Endothelial cell of umbilical vein (primary cell): Measurements from ENCODE around the gene HOPX. TPM values are rescaled to one million over a fixed set of nuclear protein-coding genes. Genes with fewer than 3 reads are reported as not detected.

Experiments
- BruUV-seq: library from RNA; stranded (reverse); fragments of 400-500 nt; replicated peaks from 2 replicates; lab custom pipeline; 2021; lab: Mats Ljungman, UMichigan
- CTCF ChIA-PET: fragments of 300-600, 350-600 bp; sonication (Branson Sonifier 250); formaldehyde crosslinking; loops from one replicate; lab custom pipeline; 2021; ENCODE audit warnings: antibody characterized with exemption, inconsistent platforms; lab: Charles Lee
- POLR2A ChIA-PET: fragments of 300-600, 350-600 bp; sonication (Branson Sonifier 250); formaldehyde crosslinking; loops from one replicate; lab custom pipeline; 2021; ENCODE audit warnings: antibody characterized with exemption, inconsistent platforms; lab: Charles Lee
- DNase-seq: peaks from one replicate; pipeline ENCODE4 v3.0.0-alpha.2; 2011; ENCODE audit warnings: low read depth, low spot score
- FAIRE-seq: peaks from 2 replicates; lab custom pipeline; 2011; peaks lifted over from hg19 to GRCh38; lab: Jason Lieb, UNC
- H2AFZ ChIP-seq: 2 replicates; pipeline ENCODE4 v1.6.0; 2012; ENCODE audit warnings: low read depth, low read length, control low read depth, inconsistent platforms
- H3K27ac ChIP-seq: 2 replicates; pipeline ENCODE4 v1.5.1; 2011; ENCODE audit warnings: low read depth, mild to moderate bottlenecking, control low read depth, low read length, moderate library complexity; ENCODE audit not compliant: insufficient read depth
- H3K27me3 ChIP-seq, 2 experiments: 2 replicates each; pipeline versions ENCODE4 v1.6.0 to v1.6.1; 2011; ENCODE audit warnings: low read length in 2 of 2, mixed read lengths in 1 of 2; ENCODE audit not compliant: control insufficient read depth in 2 of 2, insufficient read depth in 2 of 2
- H3K36me3 ChIP-seq, 2 experiments: 2 replicates in 1 of 2; 3 replicates in 1 of 2; pipeline ENCODE4 v1.5.1; 2011; ENCODE audit warnings: low read length in 2 of 2, mild to moderate bottlenecking in 1 of 2, moderate library complexity in 1 of 2; ENCODE audit not compliant: control insufficient read depth in 2 of 2, insufficient read depth in 2 of 2; ENCODE audit errors: extremely low read depth in 1 of 2
- H3K4me1 ChIP-seq: 3 replicates; pipeline ENCODE4 v1.5.1; 2011; ENCODE audit warnings: mild to moderate bottlenecking, low read length; ENCODE audit not compliant: control insufficient read depth, insufficient read depth; ENCODE audit errors: extremely low read depth
- H3K4me2 ChIP-seq: 2 replicates; pipeline ENCODE4 v1.6.1; 2011; ENCODE audit warnings: low read length, control low read depth, mixed read lengths; ENCODE audit not compliant: insufficient read depth
- H3K4me3 ChIP-seq, 3 experiments: fragments of 200-600 bp in 1 of 3; sonication (generic), shearing (Covaris generic) in 1 of 3; replicated peaks in 1 of 3; 2 replicates each; pipeline ENCODE4 v1.5.1; 2011 to 2016; ENCODE audit warnings: control low read depth in 3 of 3, low read length in 3 of 3, mild to moderate bottlenecking in 2 of 3, inconsistent platforms in 1 of 3, low read depth in 1 of 3, moderate library complexity in 1 of 3; ENCODE audit not compliant: insufficient read depth in 1 of 3
- H3K79me2 ChIP-seq: 2 replicates; pipeline ENCODE4 v1.6.0; 2012; ENCODE audit warnings: low read length, inconsistent platforms; ENCODE audit not compliant: control insufficient read depth, insufficient read depth
- H3K9ac ChIP-seq: replicated peaks from 2 replicates; pipeline ENCODE3; 2011; ENCODE audit warnings: low read length, control low read depth; ENCODE audit not compliant: insufficient read depth; ENCODE audit errors: extremely low read depth
- H3K9me1 ChIP-seq: replicated peaks from 3 replicates; pipeline ENCODE4 v1.6.0; 2011; ENCODE audit warnings: mild to moderate bottlenecking, low read length; ENCODE audit not compliant: control insufficient read depth, insufficient read depth; ENCODE audit errors: extremely low read depth
- H3K9me3 ChIP-seq: replicated peaks from 2 replicates; pipeline ENCODE4 v1.5.1; 2012; ENCODE audit warnings: low read length, inconsistent platforms; ENCODE audit not compliant: control insufficient read depth, insufficient read depth
- H4K20me1 ChIP-seq: replicated peaks from 2 replicates; pipeline ENCODE3; 2011; ENCODE audit warnings: mild to moderate bottlenecking, low read length; ENCODE audit not compliant: control insufficient read depth, insufficient read depth; ENCODE audit errors: extremely low read depth
- CTCF ChIP-seq, 2 donors: IDR thresholded peaks; 1 replicate in 1 of 2; 2 replicates in 1 of 2; pipeline ENCODE4 v1.5.1; 2011; ENCODE audit warnings: low read length in 2 of 2, mild to moderate bottlenecking in 2 of 2, moderate library complexity in 2 of 2, control low read depth in 1 of 2, inconsistent platforms in 1 of 2, low read depth in 1 of 2; ENCODE audit not compliant: insufficient read depth in 1 of 2; ENCODE audit errors: extremely low read depth in 1 of 2
- EZH2 ChIP-seq: IDR thresholded peaks from 2 replicates; pipeline ENCODE4 v1.6.1; 2012; ENCODE audit warnings: borderline replicate concordance, low read depth, mild to moderate bottlenecking, moderate library complexity, low read length, inconsistent platforms; ENCODE audit not compliant: severe bottlenecking
- FOS ChIP-seq: IDR thresholded peaks from 2 replicates; pipeline ENCODE4 v1.6.1; 2011; ENCODE audit warnings: mild to moderate bottlenecking, low read length, moderate library complexity, borderline replicate concordance; ENCODE audit not compliant: insufficient read depth
- GATA2 ChIP-seq: IDR thresholded peaks from 2 replicates; pipeline ENCODE4 v1.7.0; 2011; ENCODE audit warnings: low read depth, mild to moderate bottlenecking, moderate library complexity, mixed read lengths, low read length; ENCODE audit not compliant: insufficient read length, insufficient read depth
- JUN ChIP-seq: IDR thresholded peaks from 2 replicates; pipeline ENCODE4 v1.6.1; 2011; ENCODE audit warnings: borderline replicate concordance, low read depth; ENCODE audit not compliant: insufficient read length, insufficient read depth
- MYC ChIP-seq: IDR thresholded peaks from one replicate; pipeline ENCODE4 v1.6.1; 2011; ENCODE audit warnings: mild to moderate bottlenecking, low read depth, low read length
- POLR2A ChIP-seq: IDR thresholded peaks from 2 replicates; pipeline ENCODE4 v1.6.1; 2012; ENCODE audit warnings: low read depth, mild to moderate bottlenecking, control low read depth, low read length
- POLR2AphosphoS5 ChIP-seq: IDR thresholded peaks from 2 replicates; pipeline ENCODE4 v1.6.1; 2012; ENCODE audit warnings: low read depth, mild to moderate bottlenecking, control low read depth, low read length, moderate library complexity; ENCODE audit not compliant: insufficient read depth
- dilution Hi-C: fragments of 300-500 bp; cut with MboI; formaldehyde crosslinking; loops from one replicate; pipeline ENCODE4 v1.15.0; 2019; ENCODE audit warnings: low sequenced_read_pairs; ENCODE audit not compliant: extremely low pct_ligation_motif_present
- intact Hi-C: fragments of 100-400 bp; cut with micrococcal nuclease; formaldehyde crosslinking; loops from one replicate; pipeline ENCODE4 v1.10.0; 2022
- polyA plus RNA-seq, 4 experiments: library from polyadenylated mRNA; depleted of rRNA in 3 of 4; stranded (reverse) in 3 of 4; unstranded in 1 of 4; fragments of >200 nt; gene quantifications; 2 replicates each; pipeline versions ENCODE4 v1.2.1 to v1.2.3, GENCODE V29; 2011 to 2012; ENCODE audit warnings: missing spikeins in 1 of 4
- total RNA-seq: library from RNA; stranded (reverse); gene quantifications from 2 replicates; pipeline ENCODE4 v1.2.3, GENCODE V29; 2021
- TF ChIP-seq, protein P1 (sequence below): IDR thresholded peaks from 2 replicates; pipeline ENCODE4 v1.6.1; 2011; ENCODE audit not compliant: insufficient read depth, insufficient read length

HOPX gene
- total and polyA plus RNA-seq, 2 donors (not counting 3 experiments of a cell fraction or from before 2014, with no cell fraction given): 3.8 to 5.8 TPM

DNA sequence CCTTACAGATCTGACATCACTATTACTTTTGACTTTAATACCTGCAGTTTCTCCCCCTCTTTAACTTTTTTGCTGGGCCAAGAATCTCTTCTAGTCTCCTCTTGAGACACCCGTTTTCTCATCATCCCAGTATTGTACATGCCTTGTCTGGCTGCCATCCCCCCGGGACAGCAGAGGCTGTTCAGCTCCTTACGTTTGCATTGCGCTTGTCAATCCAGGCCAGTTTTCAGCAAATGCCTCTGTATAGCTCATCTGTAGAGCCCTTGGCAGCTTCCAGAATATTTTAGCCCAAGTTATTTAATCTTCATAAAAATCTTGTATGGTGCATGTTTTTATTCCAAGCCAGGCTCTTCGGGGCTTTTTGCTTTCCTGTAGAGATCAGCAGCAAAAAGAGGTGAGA lies 22.3 kb upstream of the HOPX start:
- Histone ChIP-seq H3K79me2 (no peaks in the 10 kb centered on the region), H3K36me3 (no peaks in the 10 kb centered on the region), H3K9me1 (no peaks in the 10 kb centered on the region), H3K4me2 (no peak overlapping the region), H2AFZ (no peak overlapping the region), H3K27ac (no peak overlapping the region), H4K20me1 (no peaks in the 10 kb centered on the region), H3K9me3 (no peaks in the 10 kb centered on the region), H3K4me1 (no peaks in the 10 kb centered on the region), H3K4me3 (no peak overlapping the region), H3K27me3 (no peaks in the 10 kb centered on the region), H3K9ac (no peak overlapping the region)
- TF ChIP-seq POLR2A: no peak
- TF ChIP-seq GATA2: no peak
- no peak for TF ChIP-seq MYC
- TF ChIP-seq, protein P1, sequence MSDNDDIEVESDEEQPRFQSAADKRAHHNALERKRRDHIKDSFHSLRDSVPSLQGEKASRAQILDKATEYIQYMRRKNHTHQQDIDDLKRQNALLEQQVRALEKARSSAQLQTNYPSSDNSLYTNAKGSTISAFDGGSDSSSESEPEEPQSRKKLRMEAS: no peak
- TF ChIP-seq FOS: no peak
- no peak for TF ChIP-seq CTCF (IDR thresholded peaks at IDR 0.05; ENCODE audit: extremely low read depth in 1 of 2, insufficient read depth in 1 of 2, low read depth in 1 of 2, low read length in 2 of 2)
- no peak for TF ChIP-seq EZH2
- no peak for TF ChIP-seq POLR2AphosphoS5
- no peak for TF ChIP-seq JUN
- intact Hi-C loops (no loop called here), dilution Hi-C loops (no loop called here)
- POLR2A ChIA-PET: no interaction called here
- CTCF ChIA-PET: no interaction called here
- FAIRE-seq (no peak), DNase-seq (no peak)
- no TSS peak for BruUV-seq
